Fibroblast of skin of back (primary cell): ENCODE data around the gene UBLCP1.

Source experiments
- DNase-seq: peaks from one replicate; pipeline ENCODE4 v3.0.0-alpha.2; 2013

The UBLCP1 gene

DNA sequence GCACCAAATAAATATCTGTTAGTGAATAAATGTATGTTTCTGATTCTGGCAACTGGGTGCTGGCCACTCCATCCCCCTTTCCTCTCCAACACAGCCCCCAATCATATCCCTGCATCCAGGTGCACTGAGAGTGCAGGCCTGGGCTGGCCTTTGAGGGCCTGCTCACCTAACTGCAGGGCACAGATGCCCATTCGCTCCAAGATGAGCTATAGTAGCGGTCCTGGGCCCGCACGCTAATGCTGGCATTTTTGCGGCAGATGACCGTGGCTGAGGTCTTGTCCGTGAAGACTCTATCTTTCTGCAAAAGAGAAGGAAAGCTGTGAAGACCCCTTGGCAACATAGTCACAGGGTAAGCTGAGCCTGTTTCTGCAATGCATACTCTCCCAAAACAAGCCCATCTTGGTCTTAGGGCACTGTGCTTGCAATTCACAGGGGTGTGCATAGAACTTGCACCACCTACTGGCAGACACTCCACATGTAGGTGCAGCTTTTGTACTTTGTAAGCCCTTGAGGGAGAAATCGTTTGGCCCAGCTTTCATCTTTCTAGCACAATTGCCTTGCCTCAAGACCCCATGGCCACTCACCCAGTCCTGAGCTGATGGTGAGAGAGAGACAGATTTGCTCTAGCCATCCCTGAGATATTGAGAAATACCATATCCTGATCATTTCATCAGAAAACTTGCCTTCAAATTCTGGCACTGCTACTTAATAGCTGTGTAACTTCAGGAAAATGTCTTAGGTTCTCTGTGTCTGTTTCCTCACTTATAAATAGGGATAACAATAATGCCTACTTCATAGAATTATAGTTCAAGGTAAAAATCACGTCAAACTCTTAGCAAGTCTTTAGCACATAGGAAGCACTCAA is 53.7 kb downstream of the UBLCP1 start:
- peak; percentile 40 for DNase-seq

DNA sequence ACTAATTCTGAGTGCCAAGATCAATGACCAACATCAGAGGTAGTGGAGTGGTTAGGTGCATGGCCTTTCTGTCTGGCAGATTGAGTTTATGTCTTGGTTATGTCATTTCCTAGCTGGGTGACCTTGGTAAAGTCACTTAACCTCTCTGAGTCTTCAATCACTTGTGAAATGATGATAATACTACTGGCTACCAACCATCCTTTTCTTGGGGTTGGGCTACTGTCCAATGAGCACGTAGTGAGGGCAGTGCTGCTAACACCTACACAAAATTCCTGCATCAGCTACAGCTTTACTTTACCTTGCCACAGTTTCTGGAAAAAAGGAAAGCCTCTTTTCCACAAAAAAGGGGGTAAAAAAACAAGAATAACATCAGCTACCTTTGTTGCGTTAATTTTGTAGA is 54.8 kb downstream of the UBLCP1 start:
- no peak for DNase-seq

DNA sequence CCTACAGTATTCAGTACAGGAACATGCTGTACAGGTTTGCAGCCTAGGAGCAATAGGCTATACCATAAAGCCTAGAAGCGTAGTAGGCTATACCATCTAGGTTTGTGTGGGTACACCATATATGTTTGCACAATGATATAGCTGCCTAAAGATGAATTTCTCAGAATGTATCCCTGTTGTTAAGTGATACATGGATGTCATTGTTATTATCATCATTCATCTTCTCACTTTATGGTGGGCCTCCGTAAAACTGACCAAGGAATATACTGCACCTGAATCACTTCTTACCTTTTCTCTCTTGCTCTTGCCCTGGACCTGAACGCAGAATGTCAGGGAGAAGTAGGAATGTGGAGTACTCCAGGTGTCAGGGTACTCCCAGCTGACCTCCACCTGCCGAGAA is 55.4 kb downstream of the UBLCP1 start:
- DNase-seq = no peak

DNA sequence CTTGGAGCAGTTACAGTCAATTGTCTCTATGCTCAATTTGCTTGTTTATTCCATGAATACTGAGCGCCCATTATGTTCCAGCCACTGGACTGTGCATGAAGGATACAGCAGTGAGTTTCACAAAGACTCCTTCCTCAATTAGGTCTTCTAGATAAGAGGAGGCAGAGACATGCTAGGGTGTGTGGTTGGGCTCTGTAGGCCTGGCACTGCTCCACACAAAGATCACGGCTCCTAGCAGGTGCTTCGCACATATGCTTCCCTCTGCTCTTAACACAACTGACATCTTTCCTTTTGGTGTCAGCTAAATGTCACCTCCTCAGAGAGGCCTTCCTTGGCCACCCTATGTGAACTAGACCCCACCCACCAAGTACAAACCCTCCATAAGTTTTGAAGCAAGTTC is 56.3 kb downstream of the UBLCP1 start:
- no peak for DNase-seq

DNA sequence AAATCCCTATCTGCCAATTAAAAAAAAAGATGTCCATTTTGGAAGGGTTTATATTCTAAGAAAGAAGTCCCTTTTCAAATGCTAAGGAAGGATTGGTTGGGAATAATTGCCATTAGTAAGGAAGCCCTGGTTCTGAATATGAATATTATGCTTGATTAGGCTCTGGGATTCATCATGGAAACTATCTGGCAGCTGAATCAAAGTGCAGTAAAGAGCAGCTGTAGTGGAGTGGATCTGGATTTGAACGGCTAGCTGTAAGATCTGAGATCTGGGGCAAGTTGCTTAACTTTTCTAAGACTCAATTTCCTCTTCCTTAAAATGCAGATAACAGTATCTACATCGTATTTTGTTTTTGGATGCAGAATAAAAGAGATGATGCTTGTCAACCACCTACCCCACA is 56.7 kb downstream of the UBLCP1 start:
- no peak for DNase-seq

GRCh38 chr5:159322180-159322579 is 59.1 kb downstream of the UBLCP1 start:
- DNase-seq = no peak

- DNase-seq = peak; percentile 73
These were observed 61.1 kb downstream of the UBLCP1 start for GRCh38 chr5:159324102-159324755.

- DNase-seq = no peak
These were observed 61.9 kb downstream of the UBLCP1 start for GRCh38 chr5:159324986-159325385.

DNA sequence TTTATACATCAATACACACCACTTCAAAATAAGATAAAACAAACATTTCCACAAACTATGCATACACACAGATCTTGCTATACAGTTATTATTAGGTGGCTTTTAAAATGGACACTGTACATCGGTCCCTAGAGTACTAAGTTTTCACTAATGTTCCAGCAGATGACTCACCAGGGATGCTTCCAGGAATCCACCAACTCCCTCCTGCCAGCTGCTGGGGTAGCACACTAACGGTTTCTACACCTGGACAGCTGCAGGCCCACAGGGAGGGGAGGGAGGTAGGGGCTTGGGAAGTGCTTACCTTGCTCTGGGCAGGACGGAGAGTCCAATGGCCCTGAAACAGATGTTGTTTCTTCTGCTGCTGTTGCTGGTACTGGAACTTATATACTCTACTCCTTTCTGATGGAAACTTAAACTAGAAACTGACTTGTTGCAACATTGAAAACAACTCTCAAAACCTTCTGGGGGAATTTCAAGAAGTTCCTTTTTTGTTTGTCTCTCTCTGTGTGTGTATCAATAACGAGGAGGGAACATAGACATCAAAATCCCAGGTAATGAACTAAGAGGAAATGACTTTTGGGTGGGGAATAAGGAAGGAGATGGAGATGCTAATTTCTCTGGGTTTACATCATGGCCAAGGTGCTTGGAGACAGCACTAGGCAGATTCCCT is 67.2 kb downstream of the UBLCP1 start, which contains the start of gene IL12B:
TSS of gene IL12B (minus strand) at position 357 of the 670 bp plus-strand sequence. CDS start 3,705 bp downstream, outside the sequence.
- peak; percentile 53 for DNase-seq

DNA sequence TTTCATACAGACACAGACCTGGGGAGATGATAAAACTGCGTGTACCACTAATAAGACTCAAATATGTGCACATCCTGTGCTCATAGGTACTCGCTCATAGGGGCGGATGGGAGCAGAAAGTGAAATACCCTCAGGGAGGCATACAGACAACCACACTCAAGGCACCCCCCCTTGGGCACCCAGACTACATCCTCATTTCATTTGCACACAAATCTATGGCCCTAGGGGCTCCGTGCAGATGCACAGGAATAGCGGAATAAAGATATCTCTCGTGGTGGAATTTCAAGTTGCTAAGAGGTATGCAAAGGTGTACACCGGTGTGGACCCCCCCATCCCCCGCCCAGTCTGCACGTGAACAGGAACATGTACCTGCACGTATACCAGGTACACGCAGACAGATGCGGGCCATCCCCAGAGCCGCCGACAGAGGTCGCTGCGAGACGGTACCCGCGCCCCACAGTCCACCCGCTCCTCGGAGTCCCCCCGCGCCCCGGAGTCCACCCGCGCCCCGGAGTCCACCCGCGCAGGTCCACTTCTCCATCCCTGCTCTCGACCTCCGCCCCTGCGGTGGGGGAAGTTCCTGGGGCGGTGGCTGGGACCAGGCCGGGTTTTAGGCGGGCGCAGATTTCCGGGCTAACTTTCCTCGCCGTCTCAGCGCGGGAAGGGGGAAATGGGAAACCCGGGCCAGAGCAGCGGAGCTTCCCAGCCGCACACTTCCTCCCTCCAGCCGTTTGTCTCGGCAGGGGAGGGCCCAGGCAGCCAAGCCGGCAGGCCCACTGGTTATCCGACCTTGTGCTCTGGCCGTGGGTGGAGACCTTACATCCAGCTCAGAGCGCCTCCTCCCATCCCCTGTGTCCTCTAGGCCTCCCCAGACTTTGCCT is 68.2 kb downstream of the UBLCP1 start:
- DNase-seq = peak; percentile 47

- DNase-seq = no peak
These were observed 69.9 kb downstream of the UBLCP1 start for GRCh38 chr5:159332800-159333544.

GRCh38 chr5:159333545-159333925 is 70.4 kb downstream of the UBLCP1 start:
- peak; percentile 42 for DNase-seq
